AG09319 (cell line): ENCODE results near the gene HSBP1L1.

Source experiments
- DNase-seq: peaks from one replicate; pipeline ENCODE4 v3.0.0-alpha.2; 2010; ENCODE audit warnings: low read depth; ENCODE audit errors: extremely low read depth
- CTCF ChIP-seq: IDR thresholded peaks from 2 replicates; pipeline ENCODE4 v1.5.1; 2011; ENCODE audit warnings: low read depth, mild to moderate bottlenecking, inconsistent platforms, low read length, moderate library complexity

Gene HSBP1L1

GRCh38 chr18:79933765-79934164 lies 30.7 kb upstream of the HSBP1L1 start:
- TF ChIP-seq CTCF, result no peak

GRCh38 chr18:79934311-79935097 lies 29.9 kb upstream of the HSBP1L1 start:
- no peak for DNase-seq
- no peak for TF ChIP-seq CTCF

More at GRCh38 chr18:79933765-79934164, 30.7 kb upstream of the HSBP1L1 start:
- DNase-seq, result no peak

- no peak for TF ChIP-seq CTCF
Observed at GRCh38 chr18:79935098-79935480, 29.4 kb upstream of the HSBP1L1 start.

GRCh38 chr18:79935499-79935898 lies 28.9 kb upstream of the HSBP1L1 start:
- no peak for TF ChIP-seq CTCF
- no peak for DNase-seq

More at GRCh38 chr18:79935098-79935480, 29.4 kb upstream of the HSBP1L1 start:
- DNase-seq, result no peak

GRCh38 chr18:79935925-79936324 lies 28.5 kb upstream of the HSBP1L1 start:
- no peak for DNase-seq
- no peak for TF ChIP-seq CTCF

- TF ChIP-seq CTCF, result no peak
- no peak for DNase-seq
Observed at GRCh38 chr18:79936641-79937040, 27.8 kb upstream of the HSBP1L1 start.

GRCh38 chr18:79937103-79937860 lies 27.2 kb upstream of the HSBP1L1 start:
- DNase-seq, result no peak
- no peak for TF ChIP-seq CTCF
